ENCODE results near the gene SAMD14. TPM values are rescaled to one million over a fixed set of nuclear protein-coding genes. Genes with fewer than 3 reads are reported as not detected.

The SAMD14 gene
- total and polyA plus RNA-seq, 4 donors, result 13.2 to 91.6 (median 47.0) TPM

DNA sequence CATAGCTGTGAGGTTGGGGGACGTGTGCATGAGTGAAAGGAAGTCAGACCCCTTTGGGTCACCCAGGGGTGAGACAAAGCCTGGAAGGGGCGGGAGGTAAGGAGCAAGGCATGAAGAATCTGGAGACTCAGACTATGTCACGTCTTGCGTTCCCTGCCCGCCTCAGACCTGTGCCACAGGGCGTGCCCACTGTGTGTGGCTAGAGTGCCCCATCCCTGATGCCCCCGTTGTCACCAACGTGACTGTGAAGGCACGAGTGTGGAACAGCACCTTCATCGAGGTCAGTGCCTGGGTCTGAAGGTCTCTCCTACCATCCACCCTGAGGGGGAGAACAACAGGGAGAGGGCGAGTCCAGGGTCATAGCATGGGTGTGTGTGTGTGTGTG, 49.9 kb downstream of the SAMD14 start:
- H3K36me3 ChIP-seq (ENCODE audit: control insufficient read depth, insufficient read depth, low read length), result peaks cover 58% of the 10 kb centered on the region
- no peak overlapping the region for H3K27ac ChIP-seq (ENCODE audit: low read depth, low read length)
- peaks cover 9% of the 10 kb centered on the region for H3K4me1 ChIP-seq (ENCODE audit: control insufficient read depth, insufficient read depth, low read length)
- no peak overlapping the region for H3K4me3 ChIP-seq (ENCODE audit: low read depth, low read length)
- no peak for DNase-seq (ENCODE audit: low read depth in 4 of 6, low spot score in 6 of 6)
- peaks cover 6% of the 10 kb centered on the region for H3K27me3 ChIP-seq (ENCODE audit: control insufficient read depth, insufficient read depth, low read length)
- H3K9me3 ChIP-seq (ENCODE audit: control insufficient read depth, insufficient read depth, low read length), result no peaks in the 10 kb centered on the region
- 74% methylated on average over 9 of the region's 11 CpGs for WGBS (ENCODE audit: insufficient coverage)

DNA sequence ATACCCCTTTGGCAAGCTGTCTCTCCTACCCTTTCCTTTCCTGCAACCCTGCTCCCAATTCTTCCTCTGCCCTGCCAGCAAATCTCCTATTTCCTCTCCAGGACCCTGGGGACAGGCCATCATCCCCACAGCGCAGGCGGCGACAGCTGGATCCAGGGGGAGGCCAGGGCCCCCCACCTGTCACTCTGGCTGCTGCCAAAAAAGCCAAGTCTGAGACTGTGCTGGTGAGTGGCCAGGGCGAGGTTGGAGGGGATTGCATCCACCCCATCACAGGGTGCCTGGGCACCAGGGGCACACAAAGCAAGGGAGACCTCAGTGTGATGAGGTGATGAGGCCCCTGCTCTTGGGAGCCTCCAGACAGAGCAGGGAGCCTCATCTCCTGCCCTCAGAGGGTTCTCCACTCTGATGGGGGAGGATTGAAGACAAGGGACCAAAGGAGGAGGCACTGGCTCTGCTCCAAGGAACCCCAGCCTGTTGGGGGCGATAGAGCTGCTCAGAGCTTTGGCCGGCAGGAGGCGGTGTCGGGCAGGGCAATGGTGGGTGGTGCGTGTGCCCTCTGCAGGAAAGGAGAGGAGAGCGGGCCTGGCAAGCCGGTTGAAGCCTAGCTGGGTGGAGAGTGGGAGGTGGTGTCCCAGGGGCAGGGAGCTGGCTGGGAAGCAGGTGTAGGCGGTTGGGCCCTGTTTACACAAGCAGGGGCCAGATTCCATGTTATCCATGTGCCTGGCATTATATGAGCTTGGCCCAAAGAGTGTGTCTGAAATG, 50.4 kb downstream of the SAMD14 start:
- WGBS (ENCODE audit: insufficient coverage), result 77% methylated on average over 11 of the region's 12 CpGs
- Histone ChIP-seq H3K36me3 (ENCODE audit: control insufficient read depth, insufficient read depth, low read length) (peaks cover 58% of the 10 kb centered on the region), H3K4me1 (ENCODE audit: control insufficient read depth, insufficient read depth, low read length) (peaks cover 9% of the 10 kb centered on the region), H3K4me3 (ENCODE audit: low read depth, low read length) (no peak overlapping the region), H3K27me3 (ENCODE audit: control insufficient read depth, insufficient read depth, low read length) (peaks cover 6% of the 10 kb centered on the region), H3K9me3 (ENCODE audit: control insufficient read depth, insufficient read depth, low read length) (no peaks in the 10 kb centered on the region), H3K27ac (ENCODE audit: low read depth, low read length) (no peak overlapping the region)
- DNase-seq (ENCODE audit: low read depth in 4 of 6, low spot score in 6 of 6), result no peak

DNA sequence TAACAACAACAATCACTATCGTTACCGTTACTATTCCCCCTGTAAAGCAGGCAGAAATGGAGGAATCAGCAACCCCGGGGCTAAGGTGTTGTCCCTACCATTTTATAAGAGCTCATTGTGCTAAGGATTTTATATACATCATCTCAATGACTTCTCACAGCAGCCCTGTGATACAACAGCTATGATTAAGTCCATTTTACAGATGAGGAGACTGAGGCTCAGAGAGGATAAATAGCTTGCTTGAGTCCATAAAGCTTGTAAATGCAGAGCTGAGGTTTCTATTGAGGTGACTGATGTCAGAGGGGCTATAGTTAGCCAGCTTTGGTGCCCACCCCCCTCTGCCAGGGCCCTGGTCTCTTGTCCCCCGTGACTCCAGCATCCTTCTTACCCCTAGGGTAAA, 51.5 kb downstream of the SAMD14 start:
- Histone ChIP-seq H3K4me3 (ENCODE audit: low read depth, low read length) (no peak overlapping the region), H3K36me3 (ENCODE audit: control insufficient read depth, insufficient read depth, low read length) (peaks cover 66% of the 10 kb centered on the region), H3K4me1 (ENCODE audit: control insufficient read depth, insufficient read depth, low read length) (peaks cover 9% of the 10 kb centered on the region), H3K27ac (ENCODE audit: low read depth, low read length) (no peak overlapping the region), H3K27me3 (ENCODE audit: control insufficient read depth, insufficient read depth, low read length) (peaks cover 6% of the 10 kb centered on the region), H3K9me3 (ENCODE audit: control insufficient read depth, insufficient read depth, low read length) (no peaks in the 10 kb centered on the region)
- 100% methylated on average over 2 of the region's 4 CpGs for WGBS (ENCODE audit: insufficient coverage)
- no peak for DNase-seq (ENCODE audit: low read depth in 4 of 6, low spot score in 6 of 6)

DNA sequence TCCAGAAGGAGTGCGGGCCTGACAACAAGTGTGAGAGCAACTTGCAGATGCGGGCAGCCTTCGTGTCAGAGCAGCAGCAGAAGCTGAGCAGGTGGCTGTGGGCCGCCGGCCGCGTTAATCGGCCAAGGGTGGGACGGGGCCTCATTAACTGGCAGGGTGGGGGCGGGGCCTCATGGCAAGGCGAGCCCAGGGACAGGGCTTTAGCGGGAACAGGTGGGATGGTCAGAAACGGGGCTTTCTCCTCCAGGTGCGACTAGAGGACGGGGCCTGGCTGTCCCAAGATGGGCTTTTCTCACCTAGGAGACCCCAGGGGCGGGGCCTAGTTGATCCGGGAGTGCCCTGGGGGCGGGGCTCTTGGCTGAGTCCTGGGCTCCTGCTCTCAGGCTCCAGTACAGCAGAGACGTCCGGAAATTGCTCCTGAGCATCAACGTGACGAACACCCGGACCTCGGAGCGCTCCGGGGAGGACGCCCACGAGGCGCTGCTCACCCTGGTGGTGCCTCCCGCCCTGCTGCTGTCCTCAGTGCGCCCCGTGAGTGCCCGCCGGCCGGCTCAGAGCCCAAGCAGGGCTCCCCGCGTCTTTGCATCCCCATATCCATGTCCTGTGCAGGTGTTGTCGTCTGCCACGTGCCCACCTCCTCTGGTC, 53.2 kb downstream of the SAMD14 start:
- H3K4me3 ChIP-seq (ENCODE audit: low read depth, low read length), result no peak overlapping the region
- H3K27me3 ChIP-seq (ENCODE audit: control insufficient read depth, insufficient read depth, low read length), result peaks cover 6% of the 10 kb centered on the region
- 32% methylated on average over 38 of the region's 39 CpGs for WGBS (ENCODE audit: insufficient coverage)
- H3K9me3 ChIP-seq (ENCODE audit: control insufficient read depth, insufficient read depth, low read length), result no peaks in the 10 kb centered on the region
- H3K27ac ChIP-seq (ENCODE audit: low read depth, low read length), result no peak overlapping the region
- peaks cover 9% of the 10 kb centered on the region for H3K4me1 ChIP-seq (ENCODE audit: control insufficient read depth, insufficient read depth, low read length)
- H3K36me3 ChIP-seq (ENCODE audit: control insufficient read depth, insufficient read depth, low read length), result peaks cover 67% of the 10 kb centered on the region
- no peak for DNase-seq (ENCODE audit: low read depth in 4 of 6, low spot score in 6 of 6)

DNA sequence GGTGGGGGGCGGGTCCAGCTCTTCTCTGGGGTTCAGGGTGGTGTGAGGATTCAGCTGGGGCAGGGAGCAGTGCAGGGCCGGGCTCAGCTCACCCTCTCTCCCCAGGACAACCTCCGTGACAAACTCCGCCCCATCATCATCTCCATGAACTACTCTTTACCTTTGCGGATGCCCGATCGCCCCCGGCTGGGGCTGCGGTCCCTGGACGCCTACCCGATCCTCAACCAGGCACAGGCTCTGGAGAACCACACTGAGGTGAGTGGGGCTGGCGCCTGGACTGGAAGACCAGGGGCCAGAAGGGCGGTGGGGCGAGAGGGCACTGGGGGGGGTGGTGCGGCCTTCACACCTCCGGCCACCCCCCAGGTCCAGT, 53.8 kb downstream of the SAMD14 start:
- H3K4me3 ChIP-seq (ENCODE audit: low read depth, low read length), result no peak overlapping the region
- peaks cover 6% of the 10 kb centered on the region for H3K27me3 ChIP-seq (ENCODE audit: control insufficient read depth, insufficient read depth, low read length)
- peaks cover 70% of the 10 kb centered on the region for H3K36me3 ChIP-seq (ENCODE audit: control insufficient read depth, insufficient read depth, low read length)
- H3K9me3 ChIP-seq (ENCODE audit: control insufficient read depth, insufficient read depth, low read length), result no peaks in the 10 kb centered on the region
- DNase-seq (ENCODE audit: low read depth in 4 of 6, low spot score in 6 of 6), result no peak
- WGBS (ENCODE audit: insufficient coverage), result 67% methylated on average over 9 of the region's 16 CpGs
- H3K4me1 ChIP-seq (ENCODE audit: control insufficient read depth, insufficient read depth, low read length), result peaks cover 9% of the 10 kb centered on the region
- no peak overlapping the region for H3K27ac ChIP-seq (ENCODE audit: low read depth, low read length)

DNA sequence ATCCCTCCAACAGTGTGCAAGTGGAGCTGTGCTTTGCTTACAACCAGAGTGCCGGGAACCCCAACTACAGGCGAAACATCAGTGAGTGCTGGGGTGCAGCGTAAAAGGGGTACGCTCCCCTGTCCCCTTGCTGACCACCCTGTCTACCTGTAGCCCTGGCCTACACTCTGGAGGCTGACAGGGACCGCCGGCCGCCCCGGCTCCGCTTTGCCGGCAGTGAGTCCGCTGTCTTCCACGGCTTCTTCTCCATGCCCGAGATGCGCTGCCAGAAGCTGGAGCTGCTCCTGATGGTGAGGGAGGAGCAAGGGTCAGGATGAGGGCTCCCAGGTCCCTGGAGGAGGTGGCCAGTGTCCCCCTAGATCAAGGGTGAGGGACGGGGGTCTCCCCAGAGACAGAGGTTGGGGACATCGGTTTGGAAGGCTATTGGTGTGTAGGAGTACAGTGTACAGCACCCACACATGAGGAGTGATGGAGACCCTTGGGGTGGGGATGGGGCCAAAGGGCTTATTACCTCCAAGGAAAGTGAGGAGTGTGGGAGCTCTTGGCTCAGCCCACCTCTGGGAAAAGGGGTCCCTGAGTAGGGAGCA, 54.4 kb downstream of the SAMD14 start:
- peaks cover 9% of the 10 kb centered on the region for H3K4me1 ChIP-seq (ENCODE audit: control insufficient read depth, insufficient read depth, low read length)
- H3K4me3 ChIP-seq (ENCODE audit: low read depth, low read length), result no peak overlapping the region
- H3K27ac ChIP-seq (ENCODE audit: low read depth, low read length), result no peak overlapping the region
- no peak for DNase-seq (ENCODE audit: low read depth in 4 of 6, low spot score in 6 of 6)
- WGBS (ENCODE audit: insufficient coverage), result 95% methylated on average over 16 of the region's 16 CpGs
- no peaks in the 10 kb centered on the region for H3K9me3 ChIP-seq (ENCODE audit: control insufficient read depth, insufficient read depth, low read length)
- peaks cover 72% of the 10 kb centered on the region for H3K36me3 ChIP-seq (ENCODE audit: control insufficient read depth, insufficient read depth, low read length)
- peaks cover 6% of the 10 kb centered on the region for H3K27me3 ChIP-seq (ENCODE audit: control insufficient read depth, insufficient read depth, low read length)

DNA sequence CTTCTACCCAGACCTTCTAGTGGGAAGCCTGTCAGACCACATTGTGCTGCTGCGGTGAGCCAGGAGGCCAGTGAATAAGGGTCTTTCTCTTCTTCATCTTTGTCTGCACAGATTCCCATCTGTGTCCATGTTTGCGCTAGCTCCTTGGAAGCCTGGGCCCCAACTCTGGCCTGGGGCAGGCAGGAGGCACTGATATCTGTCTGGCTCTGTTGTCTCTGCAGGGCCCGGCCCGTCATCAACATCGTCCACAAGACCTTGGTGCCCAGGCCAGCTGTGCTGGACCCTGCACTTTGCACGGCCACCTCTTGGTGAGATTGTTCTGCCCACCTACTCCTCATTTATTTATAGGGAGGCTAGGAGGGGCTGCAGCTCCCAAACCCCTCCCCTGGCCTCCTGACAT, 55.7 kb downstream of the SAMD14 start:
- no peak for DNase-seq (ENCODE audit: low read depth in 4 of 6, low spot score in 6 of 6)
- peaks cover 6% of the 10 kb centered on the region for H3K27me3 ChIP-seq (ENCODE audit: control insufficient read depth, insufficient read depth, low read length)
- no peaks in the 10 kb centered on the region for H3K9me3 ChIP-seq (ENCODE audit: control insufficient read depth, insufficient read depth, low read length)
- H3K36me3 ChIP-seq (ENCODE audit: control insufficient read depth, insufficient read depth, low read length), result peaks cover 60% of the 10 kb centered on the region
- H3K27ac ChIP-seq (ENCODE audit: low read depth, low read length), result no peak overlapping the region
- no peak overlapping the region for H3K4me3 ChIP-seq (ENCODE audit: low read depth, low read length)
- WGBS (ENCODE audit: insufficient coverage), result 100% methylated on average over 2 of the region's 6 CpGs
- H3K4me1 ChIP-seq (ENCODE audit: control insufficient read depth, insufficient read depth, low read length), result peaks cover 9% of the 10 kb centered on the region

DNA sequence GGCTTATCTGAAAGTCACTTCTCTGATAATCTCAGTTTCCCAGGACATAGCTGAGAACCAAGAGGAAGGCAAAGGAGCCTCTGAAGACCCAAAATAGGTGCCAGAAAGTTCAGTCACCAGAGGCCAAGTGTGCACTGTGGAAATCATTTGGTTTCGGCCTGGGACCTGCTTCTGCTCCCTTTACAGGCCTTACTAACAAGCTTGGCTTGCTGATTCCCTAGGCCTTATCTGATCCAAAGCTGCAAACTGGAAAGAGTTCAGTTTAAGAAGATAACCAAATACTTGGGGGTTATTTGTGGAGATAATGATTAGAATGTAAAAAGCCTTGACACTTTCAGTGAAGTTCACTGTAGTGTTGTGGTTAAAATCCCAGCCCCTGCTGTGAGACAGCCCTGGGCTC, 57.0 kb downstream of the SAMD14 start:
- Histone ChIP-seq H3K9me3 (ENCODE audit: control insufficient read depth, insufficient read depth, low read length) (no peaks in the 10 kb centered on the region), H3K4me3 (ENCODE audit: low read depth, low read length) (no peak overlapping the region), H3K4me1 (ENCODE audit: control insufficient read depth, insufficient read depth, low read length) (peaks cover 9% of the 10 kb centered on the region), H3K27ac (ENCODE audit: low read depth, low read length) (no peak overlapping the region), H3K36me3 (ENCODE audit: control insufficient read depth, insufficient read depth, low read length) (peaks cover 53% of the 10 kb centered on the region), H3K27me3 (ENCODE audit: control insufficient read depth, insufficient read depth, low read length) (peaks cover 6% of the 10 kb centered on the region)
- 88% methylated on average over 1 of the region's 1 CpG for WGBS (ENCODE audit: insufficient coverage)
- DNase-seq (ENCODE audit: low read depth in 4 of 6, low spot score in 6 of 6), result no peak

DNA sequence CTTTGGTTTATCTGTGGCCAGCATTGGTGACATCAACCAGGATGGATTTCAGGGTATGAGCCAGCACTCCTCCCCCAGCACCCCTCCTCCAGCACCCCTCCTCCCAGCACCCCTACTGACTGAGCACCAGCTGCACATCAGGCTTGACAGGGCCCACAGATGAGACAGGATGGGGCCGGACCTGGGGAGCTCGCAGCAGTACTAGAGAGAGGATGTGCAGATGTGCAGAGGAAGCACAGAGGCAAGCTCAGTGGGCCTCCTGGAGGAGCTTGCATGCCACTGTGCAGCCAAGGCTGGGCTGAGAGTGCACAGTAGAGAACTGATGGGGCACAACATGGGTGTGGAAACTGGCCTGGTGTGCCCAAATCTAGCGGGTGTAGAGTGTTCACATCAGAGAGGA, 57.8 kb downstream of the SAMD14 start:
- H3K4me3 ChIP-seq (ENCODE audit: low read depth, low read length), result no peak overlapping the region
- H3K4me1 ChIP-seq (ENCODE audit: control insufficient read depth, insufficient read depth, low read length), result peaks cover 8% of the 10 kb centered on the region
- no peaks in the 10 kb centered on the region for H3K9me3 ChIP-seq (ENCODE audit: control insufficient read depth, insufficient read depth, low read length)
- H3K36me3 ChIP-seq (ENCODE audit: control insufficient read depth, insufficient read depth, low read length), result peaks cover 47% of the 10 kb centered on the region
- no peak for DNase-seq (ENCODE audit: low read depth in 4 of 6, low spot score in 6 of 6)
- no peak overlapping the region for H3K27ac ChIP-seq (ENCODE audit: low read depth, low read length)
- WGBS (ENCODE audit: insufficient coverage), result 73% methylated on average over 3 of the region's 3 CpGs
- H3K27me3 ChIP-seq (ENCODE audit: control insufficient read depth, insufficient read depth, low read length), result peaks cover 5% of the 10 kb centered on the region

DNA sequence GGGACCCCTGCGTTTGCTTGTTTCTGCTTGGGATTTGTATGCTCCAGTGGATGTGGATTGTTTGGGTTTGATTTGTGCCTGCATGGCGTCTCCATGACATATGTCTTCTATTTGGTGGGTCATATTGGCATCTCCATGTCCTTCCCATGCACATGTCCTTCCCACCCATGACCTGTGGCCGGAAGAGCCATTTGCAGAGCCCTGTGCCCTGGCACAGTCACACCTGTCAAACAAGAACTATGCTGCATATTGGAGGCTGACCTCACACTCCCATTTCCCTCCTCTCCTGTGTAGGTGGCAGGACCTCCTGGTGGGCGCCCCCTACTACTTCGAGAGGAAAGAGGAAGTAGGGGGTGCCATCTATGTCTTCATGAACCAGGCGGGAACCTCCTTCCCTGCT, 58.3 kb downstream of the SAMD14 start:
- Histone ChIP-seq H3K27ac (ENCODE audit: low read depth, low read length) (no peak overlapping the region), H3K4me3 (ENCODE audit: low read depth, low read length) (no peak overlapping the region), H3K4me1 (ENCODE audit: control insufficient read depth, insufficient read depth, low read length) (peaks cover 3% of the 10 kb centered on the region), H3K27me3 (ENCODE audit: control insufficient read depth, insufficient read depth, low read length) (peaks cover under 1% of the 10 kb centered on the region), H3K9me3 (ENCODE audit: control insufficient read depth, insufficient read depth, low read length) (no peaks in the 10 kb centered on the region), H3K36me3 (ENCODE audit: control insufficient read depth, insufficient read depth, low read length) (peaks cover 43% of the 10 kb centered on the region)
- DNase-seq (ENCODE audit: low read depth in 4 of 6, low spot score in 6 of 6), result no peak
- WGBS (ENCODE audit: insufficient coverage), result 84% methylated on average over 3 of the region's 6 CpGs

All from spinal cord (tissue), 10 donors.